D341Med (cell line): Measurements from ENCODE around the gene TBCK.
A peak's percentile ranks its signal among the peaks of the same experiment; 100 is the strongest.

Experiments used
- DNase-seq: peaks from one replicate; pipeline ENCODE4 v3.0.0; 2012; ENCODE audit warnings: low spot score

TBCK gene

DNA sequence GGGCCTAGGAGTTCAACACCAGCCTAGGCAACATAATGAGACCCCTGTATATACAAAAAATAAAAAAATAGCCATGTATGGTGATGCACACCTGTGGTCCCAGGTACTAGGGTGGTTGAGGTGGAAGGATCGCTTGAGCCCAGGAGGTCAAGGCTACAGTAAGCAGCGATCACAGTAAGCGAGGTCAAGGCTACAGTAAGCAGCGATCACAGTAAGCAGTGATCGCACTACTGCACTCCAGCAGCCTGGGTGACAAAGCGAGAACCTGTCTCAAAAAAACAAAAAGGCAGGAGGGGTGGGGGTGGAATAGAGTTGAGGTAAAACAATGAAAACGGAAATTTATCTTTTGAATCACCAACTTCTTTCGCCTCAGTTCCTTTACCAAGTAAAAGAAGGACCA lies 29.4 kb downstream of the TBCK start:
- DNase-seq, result no peak

DNA sequence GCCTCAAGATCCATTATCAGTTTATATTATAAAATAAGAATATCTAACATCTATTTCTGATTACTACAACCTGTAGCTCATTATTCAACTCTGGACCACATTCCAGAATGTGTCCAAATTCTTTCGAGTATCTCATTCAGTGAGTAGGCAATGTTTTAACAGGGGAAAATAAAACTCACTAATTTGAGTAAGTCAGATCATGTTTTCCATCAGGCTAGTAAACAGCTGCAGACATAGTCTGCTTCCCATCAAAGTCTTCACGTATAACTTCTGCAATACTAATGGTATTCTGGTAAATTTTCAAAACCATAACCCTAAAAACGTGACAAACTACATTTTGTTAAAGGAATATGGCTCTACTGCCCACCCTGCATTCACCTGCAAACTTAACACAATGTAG lies 31.8 kb downstream of the TBCK start:
- DNase-seq, result no peak

DNA sequence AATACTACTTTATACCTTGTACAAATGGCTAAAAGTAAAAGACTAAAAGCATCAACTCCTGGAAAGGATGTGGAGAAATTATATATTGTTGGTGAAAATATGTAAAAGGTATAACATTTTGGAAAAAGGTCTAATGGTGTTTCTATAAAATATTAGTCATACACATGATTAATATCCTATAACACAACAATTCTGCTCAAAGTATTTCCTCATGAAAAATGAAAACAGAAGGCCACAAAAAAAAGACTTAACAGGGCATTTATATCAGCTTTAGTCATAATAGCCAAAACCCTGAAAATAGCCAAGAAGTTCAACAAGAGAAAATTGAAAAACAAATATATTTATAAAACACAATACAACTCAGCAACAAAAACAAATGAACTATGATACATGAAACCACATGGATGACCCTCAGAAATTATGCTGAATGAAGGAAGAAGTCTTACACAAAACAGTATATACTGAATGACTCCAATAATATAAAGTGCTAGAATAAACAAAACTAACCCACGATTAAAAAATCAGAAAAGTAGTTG lies 38.8 kb downstream of the TBCK start:
- no peak for DNase-seq

DNA sequence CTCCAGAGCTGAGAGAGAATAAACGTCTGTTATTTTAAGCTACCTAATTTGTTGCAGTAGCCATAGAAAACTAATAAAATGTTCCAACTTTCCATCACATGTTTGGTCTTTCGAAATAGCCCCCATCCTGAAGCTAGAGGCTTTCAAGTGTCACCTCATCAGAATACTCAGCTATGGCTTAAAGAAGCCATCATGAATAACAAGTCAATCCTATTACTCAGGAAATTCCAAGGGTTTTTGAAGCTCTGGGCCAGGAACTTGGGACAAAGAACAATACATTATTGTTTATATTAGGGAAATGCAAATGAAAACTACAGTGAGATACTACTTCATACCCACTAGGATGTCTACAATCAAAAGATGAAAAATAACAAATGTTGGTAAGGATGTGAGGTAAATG lies 42.2 kb downstream of the TBCK start:
- DNase-seq, result no peak

DNA sequence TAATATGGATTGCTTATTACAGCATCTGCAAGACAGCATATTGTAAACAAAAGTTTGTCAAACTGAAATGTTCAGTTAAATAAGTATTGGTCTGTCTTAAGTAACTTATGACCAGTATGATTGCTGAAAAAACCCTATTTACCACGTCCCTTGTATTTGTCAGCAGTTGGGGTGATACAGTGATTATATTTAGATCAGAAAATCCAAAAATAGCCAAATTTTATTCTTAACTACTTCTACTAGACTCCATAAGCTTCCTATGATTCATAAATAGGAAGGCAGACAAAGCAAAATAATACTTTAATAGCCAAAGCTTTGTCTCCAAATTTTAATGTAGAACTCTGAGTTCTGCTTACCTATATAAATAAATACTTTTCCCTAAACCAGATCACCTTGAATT lies 45.3 kb downstream of the TBCK start:
- DNase-seq, result no peak

DNA sequence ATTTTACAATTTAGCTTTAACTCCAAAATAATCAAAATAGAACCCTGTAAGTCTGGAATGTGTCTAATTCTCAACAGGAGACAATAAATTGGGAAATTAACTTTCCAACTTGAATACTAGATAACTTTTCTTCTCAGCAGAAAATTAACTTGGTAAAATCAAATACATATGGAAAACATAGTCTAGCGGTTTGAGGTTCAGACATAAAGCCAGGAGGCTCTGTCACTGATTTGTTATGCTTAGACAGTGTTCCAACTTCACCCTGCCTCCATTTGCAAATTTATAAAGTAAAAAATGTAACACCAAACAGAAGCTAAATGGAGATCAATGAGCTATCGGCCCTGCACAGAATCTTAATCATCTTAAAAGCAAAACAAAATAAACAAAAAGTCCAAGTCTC lies 46.3 kb downstream of the TBCK start:
- DNase-seq, result no peak

DNA sequence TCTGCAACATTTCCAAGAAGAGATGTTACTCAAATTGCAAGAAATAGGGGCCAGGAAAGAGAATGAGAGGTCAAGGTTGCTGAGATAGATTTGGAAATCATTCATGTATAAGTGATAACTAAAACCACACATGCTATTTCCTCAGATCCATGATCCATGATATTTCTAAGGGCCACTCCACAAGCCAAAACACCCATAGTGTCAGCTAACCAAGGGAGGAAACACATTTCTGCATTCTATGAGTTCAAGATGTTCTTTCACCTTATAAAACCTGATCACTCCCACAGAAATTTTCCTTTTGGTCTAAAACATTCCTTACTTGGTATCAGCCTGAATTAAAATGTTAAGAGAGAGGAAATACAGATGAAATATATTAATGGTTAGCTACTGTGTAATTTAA lies 47.2 kb downstream of the TBCK start:
- DNase-seq, result no peak

DNA sequence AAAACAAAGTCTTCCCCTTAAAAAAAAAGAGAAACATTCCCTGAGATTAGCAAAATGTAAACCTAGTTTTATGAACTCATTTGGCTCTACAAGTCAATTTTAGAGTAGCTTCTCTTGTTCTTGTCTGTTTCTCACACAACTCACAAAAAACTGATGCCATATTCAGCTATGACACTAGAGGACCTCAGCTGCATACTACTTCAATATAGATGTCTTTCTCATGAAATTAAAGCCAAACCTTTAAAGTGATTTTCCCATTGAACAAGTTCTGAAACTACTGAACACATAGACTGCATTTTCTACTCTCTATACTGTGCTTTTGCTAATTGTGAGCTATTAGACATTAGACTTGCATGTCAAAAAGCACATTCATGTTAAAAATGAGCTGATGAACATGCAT lies 49.8 kb downstream of the TBCK start:
- peak; percentile 28 for DNase-seq

DNA sequence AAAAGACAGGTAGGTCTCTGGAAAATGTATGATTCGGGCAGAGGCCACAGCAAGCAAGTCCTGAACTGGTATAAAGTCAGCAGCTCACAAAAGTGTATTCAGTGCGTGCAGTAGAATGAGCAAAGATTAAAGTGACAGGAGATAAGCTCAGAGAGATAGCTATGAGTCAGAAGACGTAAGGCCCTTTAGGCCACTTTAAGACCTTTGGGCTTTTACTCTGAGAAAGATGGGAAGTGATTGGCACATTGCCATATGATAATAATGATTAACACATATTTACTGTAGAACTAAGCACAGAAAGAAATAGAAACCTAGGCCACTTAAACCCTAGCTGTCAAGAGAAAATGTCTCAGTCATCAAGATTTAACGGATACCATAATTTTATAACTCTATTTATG lies 51.7 kb downstream of the TBCK start:
- no peak for DNase-seq

DNA sequence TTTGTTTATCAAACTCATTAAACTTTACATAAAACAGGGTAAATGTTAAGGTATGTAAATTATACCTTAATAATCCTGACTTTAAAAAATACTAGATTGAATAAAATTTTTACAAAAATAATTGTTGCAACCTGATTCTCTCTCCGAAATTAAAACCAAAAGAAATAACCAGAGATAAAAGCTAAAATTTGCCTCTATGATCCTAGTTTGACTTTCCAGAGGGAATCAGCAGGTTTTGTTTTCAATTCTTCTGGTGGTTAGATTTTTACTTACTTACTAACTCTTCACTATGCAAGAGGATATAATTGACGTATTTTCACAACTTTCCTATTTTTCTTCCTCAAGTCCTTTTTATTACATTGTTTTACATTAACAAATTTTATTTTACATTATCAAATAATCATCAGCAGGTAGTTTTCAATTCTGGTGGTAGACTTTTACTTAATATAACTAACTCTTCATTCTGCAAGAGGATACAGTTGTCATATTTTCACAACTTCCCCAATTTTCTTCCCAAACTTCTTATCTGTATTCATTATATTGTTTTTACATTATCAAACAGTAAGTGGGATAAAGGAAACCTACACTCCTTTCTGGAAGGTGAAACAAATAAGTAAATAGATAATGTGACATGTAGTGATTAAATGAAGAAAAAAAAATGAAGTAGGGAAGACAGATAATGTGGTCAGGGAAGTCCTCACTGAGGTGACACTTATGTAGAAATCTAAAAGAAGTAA lies 52.2 kb downstream of the TBCK start:
- no peak for DNase-seq

DNA sequence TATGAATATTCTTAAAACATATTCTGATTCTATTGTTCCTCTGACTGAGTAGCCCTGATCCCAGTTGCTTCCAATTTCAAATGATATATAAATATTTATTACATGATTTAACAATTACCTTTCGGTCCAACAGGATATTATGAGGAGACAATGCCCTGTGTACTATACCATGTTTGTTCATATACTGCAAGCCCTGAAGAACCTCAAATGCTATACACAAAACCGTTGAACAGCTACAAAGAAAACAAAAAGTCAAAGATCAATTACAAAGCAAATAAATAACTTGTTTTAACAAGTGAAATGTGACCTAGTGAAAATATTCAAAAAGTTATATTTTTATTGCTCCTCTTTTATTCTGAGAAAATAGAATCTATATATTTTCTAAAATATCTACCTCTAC lies 54.0 kb downstream of the TBCK start:
- DNase-seq, result no peak

DNA sequence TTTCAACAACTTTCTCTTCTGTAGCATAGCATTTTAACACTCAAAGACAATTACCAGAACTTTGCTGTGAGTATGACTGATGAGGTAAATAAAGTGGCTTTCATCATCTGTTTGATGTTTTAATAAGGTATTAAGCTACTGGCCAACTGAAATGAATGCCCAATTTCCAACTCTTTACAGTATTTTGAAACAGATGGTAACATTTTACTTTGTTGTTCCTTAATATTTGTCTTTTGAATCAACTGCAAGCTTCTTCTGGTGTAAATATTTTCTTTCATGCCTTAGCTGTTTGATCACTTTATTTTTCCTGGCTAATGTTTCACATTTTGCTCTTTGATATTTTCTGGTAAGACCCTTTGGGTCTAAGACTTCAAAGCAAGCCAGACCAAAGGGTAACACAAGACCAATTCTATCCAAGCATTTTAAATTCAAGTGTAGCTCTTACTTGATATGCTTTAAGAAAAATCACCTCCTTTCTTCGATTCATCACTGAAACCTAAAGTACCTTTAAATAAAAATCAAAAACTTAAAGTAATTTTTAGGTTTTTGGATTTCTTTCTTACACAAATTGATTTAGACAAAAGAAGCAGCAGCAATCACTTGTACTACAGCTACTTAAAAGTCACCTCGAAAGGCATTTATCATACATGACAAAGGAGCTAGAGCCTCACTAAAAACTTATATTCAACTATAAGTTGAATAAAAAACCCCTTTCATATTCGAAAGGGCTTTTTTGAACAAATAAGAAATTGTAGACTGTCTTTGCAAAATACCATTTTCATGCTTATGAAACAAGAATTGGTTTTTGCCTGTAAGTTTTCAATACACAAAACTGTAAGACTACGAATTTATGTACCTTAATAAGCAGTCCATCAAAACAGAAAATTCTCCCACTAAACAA lies 57.6 kb downstream of the TBCK start:
- no peak for DNase-seq

DNA sequence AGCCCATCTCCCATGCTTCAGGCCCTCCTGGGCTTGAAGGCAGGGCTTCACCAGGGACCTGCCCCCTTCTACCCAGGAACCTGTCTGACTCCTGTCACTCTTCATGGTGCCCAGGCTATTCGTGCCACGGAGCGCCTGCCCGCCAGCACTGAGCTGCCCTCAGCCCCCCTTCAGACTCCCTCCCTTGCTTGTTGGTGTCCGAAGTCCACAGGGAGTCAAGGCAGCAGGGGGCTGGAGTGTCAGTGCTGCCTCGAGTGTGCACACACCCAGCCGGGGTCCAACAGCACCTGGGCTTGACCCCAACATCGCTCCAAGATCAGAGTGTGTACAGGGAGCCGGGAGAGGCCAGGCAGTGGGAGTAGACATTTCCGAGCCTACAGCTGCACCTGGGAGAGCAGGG lies 59.8 kb downstream of the TBCK start:
- no peak for DNase-seq

DNA sequence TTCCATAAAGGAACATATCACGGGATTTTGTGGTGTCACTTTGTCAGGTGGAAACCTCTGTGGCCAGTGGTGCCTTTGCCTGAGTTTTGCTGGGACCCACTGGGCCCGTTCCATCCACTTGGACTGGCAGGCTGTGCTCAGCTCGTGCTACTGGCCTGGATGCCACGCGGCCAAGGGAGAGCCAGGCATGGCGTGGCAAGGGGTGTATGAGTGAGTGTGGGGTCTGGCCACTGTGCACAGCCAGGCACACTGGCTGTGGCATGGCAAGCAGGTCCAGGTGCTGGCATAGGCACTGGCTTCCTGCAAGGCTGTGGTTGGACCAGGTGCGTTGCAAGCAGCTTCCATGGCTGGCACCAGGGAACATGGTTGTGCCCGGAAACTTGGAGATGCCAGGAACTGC lies 60.8 kb downstream of the TBCK start:
- no peak for DNase-seq

DNA sequence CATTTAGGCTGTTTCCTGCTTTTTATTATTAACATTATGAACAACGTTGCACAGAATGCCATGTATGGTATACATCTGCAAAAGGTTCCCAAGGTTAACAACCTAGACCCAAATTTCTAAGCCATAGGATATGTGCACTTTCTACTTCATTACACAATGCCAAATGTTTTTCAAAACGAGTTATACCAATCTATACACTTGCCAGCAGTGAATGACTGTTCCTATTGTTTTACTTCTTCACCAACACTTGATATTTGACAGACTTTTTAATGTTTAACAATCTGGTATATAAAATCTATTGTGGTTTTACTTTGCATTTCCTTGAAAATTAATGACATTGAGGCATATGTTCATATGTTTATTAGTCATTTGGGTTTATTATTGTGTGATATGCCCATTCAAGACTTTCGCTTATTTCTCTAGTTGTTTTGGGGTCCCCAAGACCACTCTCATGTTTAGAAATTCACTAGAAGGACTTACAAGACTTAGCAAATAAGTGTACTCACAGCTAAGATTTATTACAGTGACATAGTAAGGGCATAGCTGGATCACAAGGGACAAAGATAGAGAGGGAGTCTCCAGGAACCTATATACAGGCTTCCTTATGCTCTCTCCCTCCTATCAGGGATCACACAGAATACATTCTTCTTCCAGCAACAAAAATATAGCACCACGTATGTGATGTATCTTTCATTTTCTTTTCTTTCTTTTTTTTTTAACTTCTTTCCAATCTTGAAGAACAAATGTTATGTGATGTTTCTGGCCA lies 62.5 kb downstream of the TBCK start:
- no peak for DNase-seq

DNA sequence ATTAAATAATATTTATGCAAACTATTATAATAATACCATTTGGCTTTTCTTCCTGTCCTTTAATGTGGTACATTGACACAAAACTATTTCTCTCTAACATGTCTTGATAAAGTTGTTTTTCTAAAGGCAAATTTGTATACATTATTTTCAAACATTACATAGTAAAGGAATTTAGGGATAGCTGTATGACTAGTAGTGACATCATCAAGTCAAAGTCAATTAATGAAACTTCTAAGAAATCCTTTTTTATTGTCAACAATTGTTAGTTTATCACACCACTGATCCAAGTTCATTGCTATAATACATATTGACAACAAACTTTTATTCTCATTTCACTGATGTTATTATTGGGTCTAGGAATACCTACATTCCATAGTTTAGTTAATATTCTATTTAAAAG lies 68.4 kb downstream of the TBCK start:
- no peak for DNase-seq

DNA sequence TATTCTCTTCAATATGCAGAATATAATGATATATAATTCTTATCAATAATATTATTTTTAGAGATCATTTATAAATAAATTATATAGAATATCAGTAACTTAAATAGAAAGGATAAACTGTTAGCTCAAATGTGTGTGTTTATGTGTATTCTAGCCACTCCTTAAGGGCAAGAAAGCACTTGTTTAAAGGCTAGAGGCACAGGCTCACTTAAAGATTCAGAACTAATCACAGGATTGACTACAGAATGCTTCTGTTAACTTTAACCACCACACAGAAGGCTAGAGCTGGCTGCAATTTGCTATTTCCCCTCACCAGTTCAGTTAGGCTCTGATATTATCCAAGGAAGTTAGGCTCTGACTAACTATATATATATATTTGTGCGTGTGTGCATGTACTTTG lies 69.6 kb downstream of the TBCK start:
- no peak for DNase-seq

DNA sequence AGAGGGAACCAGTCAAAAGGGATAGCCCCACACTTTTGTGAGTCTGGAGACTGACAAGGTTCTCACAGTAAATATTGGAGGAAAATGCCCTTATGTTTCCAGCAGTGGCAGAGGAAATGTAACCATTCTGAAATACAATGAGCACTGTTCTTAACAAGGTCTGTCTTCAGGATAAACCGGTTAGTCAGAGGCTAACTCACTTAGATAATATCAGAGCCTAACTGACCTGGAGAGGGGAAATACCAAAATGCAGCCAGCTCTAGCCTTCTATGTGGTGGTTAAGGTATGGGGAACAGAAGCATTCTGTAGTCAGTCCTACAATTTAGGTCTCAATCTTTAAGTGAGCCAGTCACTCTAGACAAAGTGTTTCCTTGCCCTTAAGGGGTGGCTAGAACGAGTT lies 70.8 kb downstream of the TBCK start:
- no peak for DNase-seq

DNA sequence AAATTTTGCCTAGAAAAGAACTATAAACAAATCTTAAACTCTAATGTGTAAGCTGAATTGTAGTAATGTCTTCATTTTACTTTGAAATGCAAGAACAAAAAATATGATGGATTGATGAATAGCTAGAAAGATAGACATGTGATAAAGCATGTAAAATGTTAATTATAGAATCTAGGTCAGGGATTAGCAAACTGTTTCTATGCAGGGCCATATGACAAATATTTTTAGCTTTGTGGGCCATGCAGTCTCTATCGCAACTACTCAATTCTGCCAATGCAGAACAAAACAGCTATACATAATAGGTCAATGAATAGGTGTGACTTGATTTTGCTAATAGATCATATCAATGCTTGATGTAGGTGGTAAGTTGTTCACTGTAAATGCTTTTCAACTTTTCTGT lies 75.3 kb downstream of the TBCK start:
- no peak for DNase-seq

DNA sequence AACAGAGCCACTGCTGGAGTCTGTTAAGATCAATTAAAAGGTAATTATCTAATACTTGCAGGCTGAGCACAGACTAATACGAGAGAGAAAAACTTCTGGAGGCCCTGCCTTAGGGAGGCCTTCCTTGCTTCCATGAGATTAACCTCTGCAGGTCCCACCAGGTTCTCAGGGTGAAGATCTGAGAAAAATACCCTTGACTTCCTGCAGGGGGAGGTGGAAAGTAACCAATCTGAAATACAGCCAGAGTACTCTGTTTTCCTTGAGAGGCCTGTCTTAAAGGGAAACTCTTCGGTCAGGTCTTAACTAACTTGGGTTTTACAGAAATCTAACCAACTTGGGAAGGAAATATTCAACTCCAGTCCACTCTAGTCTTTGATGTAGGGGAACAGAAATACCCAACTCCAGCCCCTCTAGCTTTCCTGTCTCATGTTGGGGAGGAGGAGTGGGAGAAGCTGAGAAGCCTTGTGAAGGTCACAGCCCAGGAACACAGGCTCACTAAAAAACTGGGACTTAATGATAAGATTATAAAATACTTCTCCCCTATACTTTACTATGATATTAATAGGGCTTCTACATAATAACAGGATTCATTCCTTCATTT lies 77.1 kb downstream of the TBCK start:
- peak; percentile 60 for DNase-seq

DNA sequence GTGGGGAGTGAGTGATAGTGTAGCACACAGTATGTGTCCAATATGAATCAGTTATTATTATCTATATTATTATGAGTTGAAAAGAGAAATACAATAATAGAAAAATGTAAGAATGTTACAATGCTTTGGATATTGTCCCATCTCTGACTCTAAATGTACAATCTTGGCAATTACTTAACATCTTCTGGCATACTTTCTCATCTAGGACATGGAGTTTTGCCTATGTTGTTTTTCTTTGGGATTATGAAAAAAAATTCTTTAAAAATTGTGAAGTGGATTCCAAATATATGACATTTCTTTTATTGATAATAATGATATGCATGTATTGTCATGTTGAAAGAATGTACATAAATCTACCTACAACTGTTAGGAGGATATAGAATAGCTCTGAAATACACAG lies 84.1 kb downstream of the TBCK start:
- no peak for DNase-seq

DNA sequence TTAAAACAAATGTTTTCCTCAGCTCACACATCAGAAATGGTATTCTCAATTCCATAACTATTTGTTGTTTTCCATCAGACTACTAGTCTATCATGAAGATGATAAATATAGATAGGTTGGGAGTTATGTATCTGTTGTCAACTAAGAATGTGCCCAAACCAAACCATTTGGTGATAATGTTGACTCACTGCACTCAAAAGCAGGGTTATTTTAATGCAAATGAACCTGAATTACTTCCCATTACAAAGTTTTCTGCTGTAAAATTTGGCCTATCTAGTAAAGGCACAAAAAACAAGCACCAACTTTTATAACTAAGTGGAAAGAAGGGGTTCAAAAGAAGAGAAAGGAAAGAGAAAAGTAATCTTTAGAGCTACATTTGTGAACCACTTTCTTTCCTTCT lies 93.5 kb downstream of the TBCK start:
- DNase-seq, result no peak
